Activated CD4-positive, CD25-positive, alpha-beta regulatory T cell treated with anti-CD3 and anti-CD28 coated beads, Interleukin-2, amount 50 U/mL, for 72 hours (primary cell): Measurements from ENCODE around the gene EXOSC3.

Experiments used
- DNase-seq: peaks from one replicate; pipeline ENCODE4 v3.0.0; 2021

EXOSC3 gene

DNA sequence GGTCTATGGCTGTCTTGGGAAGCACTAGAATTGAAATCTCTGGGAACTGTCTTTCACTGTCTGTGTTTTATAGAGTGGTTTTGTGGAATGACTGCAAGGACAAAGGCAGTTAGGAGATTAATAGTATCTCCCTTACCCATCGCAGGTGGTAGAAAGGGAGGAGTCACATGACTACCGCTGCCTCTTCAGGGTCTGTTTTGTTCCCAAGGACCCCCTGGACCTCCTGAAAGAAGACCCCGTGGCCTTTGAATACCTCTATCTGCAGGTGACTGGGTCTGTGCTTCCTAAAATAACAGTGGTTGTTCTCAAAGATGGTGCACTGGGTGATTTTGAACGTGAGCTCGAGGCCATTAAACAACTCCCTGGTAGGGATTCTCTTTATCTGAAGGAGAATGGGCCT lies 54.0 kb downstream of the EXOSC3 start:
- DNase-seq: no peak

DNA sequence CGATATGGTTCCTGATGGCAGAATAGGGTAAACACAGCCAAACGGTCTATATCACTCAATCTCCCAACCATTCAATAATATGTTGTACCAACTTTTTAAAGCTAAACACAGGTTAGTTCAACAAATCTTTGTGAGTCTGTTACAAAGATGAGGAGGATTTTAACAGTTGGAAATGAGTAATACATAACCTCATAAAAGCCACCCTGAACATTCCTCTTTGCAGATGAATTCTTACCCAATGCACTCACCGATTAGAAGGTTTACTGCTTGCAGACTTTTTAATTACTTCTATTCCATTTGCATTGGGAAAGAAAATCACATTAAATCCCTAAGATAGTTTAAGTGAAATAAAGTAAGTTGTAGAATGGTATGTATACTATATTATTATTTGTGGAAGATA lies 54.6 kb downstream of the EXOSC3 start:
- DNase-seq: no peak
